Measurements from ENCODE around the gene ATP1A3. TPM values are rescaled to one million over a fixed set of nuclear protein-coding genes. Genes with fewer than 3 reads are reported as not detected.

Gene ATP1A3
- polyA plus RNA-seq, 1 of the 3 experiments (the other 2 are of a cell fraction) = 0.77 TPM

DNA sequence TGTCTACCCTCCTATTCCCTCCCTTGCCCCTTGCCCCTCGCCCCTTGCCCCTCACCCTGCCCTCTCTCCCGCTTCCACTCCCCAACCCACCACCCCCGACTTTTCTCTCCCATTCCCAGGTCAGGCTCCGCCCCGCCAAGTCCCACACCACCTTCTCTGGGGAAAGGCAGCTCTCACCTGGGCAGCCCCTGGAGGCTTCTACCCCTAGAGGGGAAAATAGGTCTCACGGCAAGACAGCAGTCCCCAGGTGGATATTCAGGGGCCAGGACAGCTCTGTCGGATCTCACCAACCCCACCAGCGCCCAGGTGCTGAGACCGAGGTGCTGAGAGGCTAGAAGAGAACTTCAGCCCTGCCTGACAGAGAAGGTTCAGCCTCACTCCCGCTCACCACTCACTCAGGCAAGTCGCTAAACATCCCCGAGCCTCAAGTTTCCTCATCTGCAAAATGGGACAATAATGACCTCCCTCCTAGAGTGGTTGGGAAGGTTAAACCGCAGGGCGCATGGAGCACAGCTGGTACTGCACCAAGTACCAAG lies 64.4 kb downstream of the ATP1A3 start:
- Histone ChIP-seq H4K20me1 (ENCODE audit: insufficient read depth) (no peaks in the 10 kb centered on the region), H3K4me3 (ENCODE audit: low read depth in 2 of 2, low read length in 1 of 2) (no peak overlapping the region), H3K27me3 (ENCODE audit: insufficient read depth) (peaks cover 24% of the 10 kb centered on the region), H3K79me2 (ENCODE audit: insufficient read depth) (no peaks in the 10 kb centered on the region), H3K4me2 (no peak overlapping the region), H3K4me1 (ENCODE audit: control insufficient read depth in 1 of 2, insufficient read depth in 2 of 2, low read depth in 1 of 2, low read length in 1 of 2) (peaks cover 0 to 14% of the 10 kb centered on the region in 2 experiments; a peak in 2 of 4 replicates), H3K27ac (ENCODE audit: low read depth in 2 of 2, low read length in 1 of 2) (no peak overlapping the region), H3K9ac (no peak overlapping the region), H3K9me3 (no peaks in the 10 kb centered on the region), H3K36me3 (replicated peaks in 1 of 2; ENCODE audit: control insufficient read depth in 1 of 2, insufficient read depth in 2 of 2, low read length in 1 of 2) (no peaks in the 10 kb centered on the region), H2AFZ (ENCODE audit: low read depth) (no peak overlapping the region), H3K9me2 (no peaks in the 10 kb centered on the region), H3F3A (replicated peaks; ENCODE audit: insufficient read depth) (no peaks in the 10 kb centered on the region)
- WGBS (ENCODE audit: low lambda C conversion rate) = 81% methylated on average over 14 of the region's 14 CpGs
- ChIA-PET CTCF (interaction anchor here (0.6 to 2.3 kb wide), 4 partner anchors 25 to 57 kb away, joined by 3 to 6 read pairs (median 4); partner anchors contain the start of gene RABAC1), POLR2A (no interaction called here)
- no peak for DNase-seq
- TF ChIP-seq GATA2 (CRISPR knock-in tag; IDR thresholded peaks at IDR 0.05) (no peak), SIN3A (IDR thresholded peaks at IDR 0.05; ENCODE audit: borderline replicate concordance, low read depth, low read length) (no peak), TAF1 (IDR thresholded peaks at IDR 0.05; ENCODE audit: borderline replicate concordance, low read depth, low read length) (no peak), RAD21 (IDR thresholded peaks at IDR 0.05; ENCODE audit: low read length) (no peak), YY1 (IDR thresholded peaks at IDR 0.05; ENCODE audit: low read depth) (no peak), RXRA (IDR thresholded peaks at IDR 0.05; ENCODE audit: borderline replicate concordance, low read depth) (no peak), TCF12 (IDR thresholded peaks at IDR 0.05) (no peak), EP300 (IDR thresholded peaks at IDR 0.05; ENCODE audit: borderline replicate concordance in 1 of 2, low read depth in 1 of 2, low read length in 1 of 2) (no peak), RCOR1 (IDR thresholded peaks at IDR 0.05; ENCODE audit: low read length) (no peak), JUND (IDR thresholded peaks at IDR 0.05) (no peak), CHD2 (IDR thresholded peaks at IDR 0.05; ENCODE audit: low read length, partially characterized antibody) (no peak), POLR2AphosphoS5 (IDR thresholded peaks at IDR 0.05; ENCODE audit: low read depth, low read length) (no peak), MEF2A (IDR thresholded peaks at IDR 0.05; ENCODE audit: borderline replicate concordance, low read depth) (no peak), NRF1 (IDR thresholded peaks at IDR 0.05; ENCODE audit: low read depth, low read length) (no peak)
- TF ChIP-seq, protein P1, sequence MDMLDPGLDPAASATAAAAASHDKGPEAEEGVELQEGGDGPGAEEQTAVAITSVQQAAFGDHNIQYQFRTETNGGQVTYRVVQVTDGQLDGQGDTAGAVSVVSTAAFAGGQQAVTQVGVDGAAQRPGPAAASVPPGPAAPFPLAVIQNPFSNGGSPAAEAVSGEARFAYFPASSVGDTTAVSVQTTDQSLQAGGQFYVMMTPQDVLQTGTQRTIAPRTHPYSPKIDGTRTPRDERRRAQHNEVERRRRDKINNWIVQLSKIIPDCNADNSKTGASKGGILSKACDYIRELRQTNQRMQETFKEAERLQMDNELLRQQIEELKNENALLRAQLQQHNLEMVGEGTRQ (IDR thresholded peaks at IDR 0.05; ENCODE audit: borderline replicate concordance, low read depth, low read length) = no peak
- TF ChIP-seq, protein P2, sequence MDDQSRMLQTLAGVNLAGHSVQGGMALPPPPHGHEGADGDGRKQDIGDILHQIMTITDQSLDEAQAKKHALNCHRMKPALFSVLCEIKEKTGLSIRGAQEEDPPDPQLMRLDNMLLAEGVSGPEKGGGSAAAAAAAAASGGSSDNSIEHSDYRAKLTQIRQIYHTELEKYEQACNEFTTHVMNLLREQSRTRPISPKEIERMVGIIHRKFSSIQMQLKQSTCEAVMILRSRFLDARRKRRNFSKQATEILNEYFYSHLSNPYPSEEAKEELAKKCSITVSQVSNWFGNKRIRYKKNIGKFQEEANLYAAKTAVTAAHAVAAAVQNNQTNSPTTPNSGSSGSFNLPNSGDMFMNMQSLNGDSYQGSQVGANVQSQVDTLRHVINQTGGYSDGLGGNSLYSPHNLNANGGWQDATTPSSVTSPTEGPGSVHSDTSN (IDR thresholded peaks at IDR 0.05) = no peak
- TF ChIP-seq, protein P3, sequence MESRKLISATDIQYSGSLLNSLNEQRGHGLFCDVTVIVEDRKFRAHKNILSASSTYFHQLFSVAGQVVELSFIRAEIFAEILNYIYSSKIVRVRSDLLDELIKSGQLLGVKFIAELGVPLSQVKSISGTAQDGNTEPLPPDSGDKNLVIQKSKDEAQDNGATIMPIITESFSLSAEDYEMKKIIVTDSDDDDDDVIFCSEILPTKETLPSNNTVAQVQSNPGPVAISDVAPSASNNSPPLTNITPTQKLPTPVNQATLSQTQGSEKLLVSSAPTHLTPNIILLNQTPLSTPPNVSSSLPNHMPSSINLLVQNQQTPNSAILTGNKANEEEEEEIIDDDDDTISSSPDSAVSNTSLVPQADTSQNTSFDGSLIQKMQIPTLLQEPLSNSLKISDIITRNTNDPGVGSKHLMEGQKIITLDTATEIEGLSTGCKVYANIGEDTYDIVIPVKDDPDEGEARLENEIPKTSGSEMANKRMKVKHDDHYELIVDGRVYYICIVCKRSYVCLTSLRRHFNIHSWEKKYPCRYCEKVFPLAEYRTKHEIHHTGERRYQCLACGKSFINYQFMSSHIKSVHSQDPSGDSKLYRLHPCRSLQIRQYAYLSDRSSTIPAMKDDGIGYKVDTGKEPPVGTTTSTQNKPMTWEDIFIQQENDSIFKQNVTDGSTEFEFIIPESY (IDR thresholded peaks at IDR 0.05; ENCODE audit: borderline replicate concordance, low read depth) = no peak
- TF ChIP-seq, protein P4, sequence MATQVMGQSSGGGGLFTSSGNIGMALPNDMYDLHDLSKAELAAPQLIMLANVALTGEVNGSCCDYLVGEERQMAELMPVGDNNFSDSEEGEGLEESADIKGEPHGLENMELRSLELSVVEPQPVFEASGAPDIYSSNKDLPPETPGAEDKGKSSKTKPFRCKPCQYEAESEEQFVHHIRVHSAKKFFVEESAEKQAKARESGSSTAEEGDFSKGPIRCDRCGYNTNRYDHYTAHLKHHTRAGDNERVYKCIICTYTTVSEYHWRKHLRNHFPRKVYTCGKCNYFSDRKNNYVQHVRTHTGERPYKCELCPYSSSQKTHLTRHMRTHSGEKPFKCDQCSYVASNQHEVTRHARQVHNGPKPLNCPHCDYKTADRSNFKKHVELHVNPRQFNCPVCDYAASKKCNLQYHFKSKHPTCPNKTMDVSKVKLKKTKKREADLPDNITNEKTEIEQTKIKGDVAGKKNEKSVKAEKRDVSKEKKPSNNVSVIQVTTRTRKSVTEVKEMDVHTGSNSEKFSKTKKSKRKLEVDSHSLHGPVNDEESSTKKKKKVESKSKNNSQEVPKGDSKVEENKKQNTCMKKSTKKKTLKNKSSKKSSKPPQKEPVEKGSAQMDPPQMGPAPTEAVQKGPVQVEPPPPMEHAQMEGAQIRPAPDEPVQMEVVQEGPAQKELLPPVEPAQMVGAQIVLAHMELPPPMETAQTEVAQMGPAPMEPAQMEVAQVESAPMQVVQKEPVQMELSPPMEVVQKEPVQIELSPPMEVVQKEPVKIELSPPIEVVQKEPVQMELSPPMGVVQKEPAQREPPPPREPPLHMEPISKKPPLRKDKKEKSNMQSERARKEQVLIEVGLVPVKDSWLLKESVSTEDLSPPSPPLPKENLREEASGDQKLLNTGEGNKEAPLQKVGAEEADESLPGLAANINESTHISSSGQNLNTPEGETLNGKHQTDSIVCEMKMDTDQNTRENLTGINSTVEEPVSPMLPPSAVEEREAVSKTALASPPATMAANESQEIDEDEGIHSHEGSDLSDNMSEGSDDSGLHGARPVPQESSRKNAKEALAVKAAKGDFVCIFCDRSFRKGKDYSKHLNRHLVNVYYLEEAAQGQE (IDR thresholded peaks at IDR 0.05; ENCODE audit: low read depth, low read length) = no peak

All from SK-N-SH (cell line).